A673 (cell line): ENCODE data around the gene SERTAD1.

Source experiments
- CTCF ChIP-seq: fragments of 300-800, 200-600 bp; sonication (generic); conservative IDR thresholded peaks from 2 replicates; pipeline ENCODE4 v1.5.1; 2017; ENCODE audit warnings: low read depth, mild to moderate bottlenecking, antibody characterized with exemption, low read length, moderate library complexity, mixed read lengths
- EZH2 ChIP-seq: fragments of 200-600 bp; sonication (generic); IDR thresholded peaks from 2 replicates; pipeline ENCODE4 v1.6.1; 2017; ENCODE audit warnings: borderline replicate concordance, low read depth, mild to moderate bottlenecking, mixed read lengths, antibody characterized with exemption, low read length; ENCODE audit not compliant: poor library complexity, severe bottlenecking

- TF ChIP-seq CTCF (no peak), EZH2 (no peak)
Measured at GRCh38 chr19:40458597-40458974, 32.8 kb upstream of the SERTAD1 start.
